Measurements from ENCODE around the gene FOXN3. TPM values are rescaled to one million over a fixed set of nuclear protein-coding genes. Genes with fewer than 3 reads are reported as not detected.
"Not testable (repeated sequence)": the region's sequence is repeated elsewhere in the genome, so short reads cannot be mapped to it uniquely, and the experiment has no call there.

Gene FOXN3
- total and polyA plus RNA-seq, 9 donors = 56.9 to 172 (median 99.2) TPM

GRCh38 chr14:89205137-89205740 is 211.8 kb downstream of the FOXN3 start:
- TF ChIP-seq EP300 (IDR thresholded peaks at IDR 0.05) (no peak), POLR2A (IDR thresholded peaks at IDR 0.05) (no peak), CTCF (IDR thresholded peaks at IDR 0.05) (no peak)
- peaks cover 12% of the 10 kb centered on the region for H3K4me1 ChIP-seq (ENCODE audit: insufficient read depth)
- intact Hi-C loops (cut with DNase I) = no loop called here
- H3K4me3 ChIP-seq = no peak overlapping the region
- H3K36me3 ChIP-seq = no peaks in the 10 kb centered on the region
- no peak overlapping the region for H3K27ac ChIP-seq
- no peaks in the 10 kb centered on the region for H3K9me3 ChIP-seq
- no peak for DNase-seq
- 95 to 99% (median 97%) methylated on average over 18 of the region's 18 CpGs for WGBS, 3 donors
- no peaks in the 10 kb centered on the region for H3K27me3 ChIP-seq

DNA sequence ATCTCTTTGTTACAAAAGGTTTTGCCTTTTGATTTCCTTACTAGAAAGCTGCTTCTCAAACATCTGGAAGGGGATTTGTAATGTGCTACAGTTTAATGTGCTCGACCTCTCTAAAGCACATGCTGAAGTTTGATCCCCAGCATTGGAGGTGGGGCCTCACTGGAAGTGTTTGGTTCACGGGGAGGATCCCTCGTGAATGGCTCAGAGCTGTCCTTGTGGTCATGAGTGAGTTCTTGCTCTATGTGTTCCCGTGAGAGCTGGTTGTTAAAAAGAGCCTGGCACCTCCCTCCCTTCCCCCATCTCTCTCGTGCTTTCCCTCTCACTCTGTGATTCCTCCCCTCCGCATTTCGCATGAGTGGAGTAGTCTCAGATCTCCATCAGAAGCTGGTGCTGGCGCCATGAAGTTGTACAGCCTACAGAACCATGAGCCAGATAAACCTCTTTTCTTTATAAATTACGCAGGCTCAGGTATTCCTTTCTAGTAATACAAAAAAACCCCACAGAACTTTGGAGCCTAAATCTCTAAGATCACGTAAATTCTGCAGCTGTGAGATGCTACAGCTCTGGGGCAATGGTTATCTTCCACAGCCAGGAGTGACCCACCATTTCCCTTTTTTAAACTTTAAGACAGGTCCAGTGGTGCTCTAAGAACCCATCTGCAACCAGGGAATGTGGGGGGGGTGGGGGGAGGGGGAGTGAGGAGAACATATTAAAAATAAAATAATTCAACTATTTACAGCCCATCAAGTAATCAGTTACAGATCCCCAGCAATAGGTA is 214.4 kb downstream of the FOXN3 start:
- peaks cover 15% of the 10 kb centered on the region for H3K4me1 ChIP-seq (ENCODE audit: insufficient read depth)
- H3K27me3 ChIP-seq = no peaks in the 10 kb centered on the region
- WGBS, 3 donors = 86 to 89% (median 89%) methylated on average over 10 of the region's 10 CpGs
- no peak overlapping the region for H3K27ac ChIP-seq
- H3K4me3 ChIP-seq = no peak overlapping the region
- no peaks in the 10 kb centered on the region for H3K36me3 ChIP-seq
- intact Hi-C loops (cut with DNase I) = no loop called here
- TF ChIP-seq POLR2A (IDR thresholded peaks at IDR 0.05) (no peak), EP300 (IDR thresholded peaks at IDR 0.05) (no peak), CTCF (IDR thresholded peaks at IDR 0.05) (no peak)
- DNase-seq = no peak
- no peaks in the 10 kb centered on the region for H3K9me3 ChIP-seq

GRCh38 chr14:89201645-89202044 is 215.4 kb downstream of the FOXN3 start:
- Histone ChIP-seq H3K9me3 (no peaks in the 10 kb centered on the region), H3K4me3 (no peak overlapping the region), H3K36me3 (no peaks in the 10 kb centered on the region), H3K27ac (no peak overlapping the region), H3K27me3 (no peaks in the 10 kb centered on the region), H3K4me1 (ENCODE audit: insufficient read depth) (peaks cover 13% of the 10 kb centered on the region)
- 87 to 93% (median 93%) methylated on average over 4 of the region's 4 CpGs for WGBS, 3 donors
- no peak for DNase-seq
- TF ChIP-seq CTCF (IDR thresholded peaks at IDR 0.05) (no peak), POLR2A (IDR thresholded peaks at IDR 0.05) (no peak), EP300 (IDR thresholded peaks at IDR 0.05) (no peak)
- intact Hi-C loops (cut with DNase I) = no loop called here

DNA sequence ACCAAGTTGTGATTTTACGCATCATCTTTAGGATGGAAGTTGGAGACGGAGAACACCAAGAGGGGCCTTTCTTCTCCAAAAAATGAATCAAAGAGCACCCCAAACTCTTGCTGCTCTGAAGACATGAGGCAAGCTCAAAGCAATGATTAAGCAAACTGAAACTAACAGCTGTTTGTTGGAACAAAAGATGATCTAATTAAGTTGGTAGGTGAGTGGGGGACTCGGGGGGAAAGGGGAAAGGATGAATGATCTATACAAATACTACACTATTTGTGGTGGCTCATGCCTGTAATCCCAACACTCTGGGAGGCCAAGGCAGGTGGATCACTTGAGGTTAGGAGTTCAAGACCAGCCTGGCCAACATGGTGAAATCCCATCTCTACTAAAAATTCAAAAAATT is 217.7 kb downstream of the FOXN3 start:
- H3K9me3 ChIP-seq; DNase-seq; H3K27me3 ChIP-seq; H3K36me3 ChIP-seq; intact Hi-C loops (cut with DNase I); H3K27ac ChIP-seq; H3K4me3 ChIP-seq: not testable (repeated sequence)
- peaks cover 15% of the 10 kb centered on the region for H3K4me1 ChIP-seq (ENCODE audit: insufficient read depth)
- WGBS, 3 donors = 90 to 93% (median 92%) methylated on average over 3 of the region's 3 CpGs

Measured in ovary (tissue), 9 donors.